ENCODE results near the gene PRTN3.

GRCh38 chr19:827710-828321, 13.0 kb upstream of the PRTN3 start, which contains the start of gene AZU1:
- TF ChIP-seq POLR2A (IDR thresholded peaks at IDR 0.05) (no peak), CTCF (IDR thresholded peaks at IDR 0.05) (no peak)

All from tibial nerve (tissue), 3 donors.